ENCODE results near the gene PRKCG.

DNA sequence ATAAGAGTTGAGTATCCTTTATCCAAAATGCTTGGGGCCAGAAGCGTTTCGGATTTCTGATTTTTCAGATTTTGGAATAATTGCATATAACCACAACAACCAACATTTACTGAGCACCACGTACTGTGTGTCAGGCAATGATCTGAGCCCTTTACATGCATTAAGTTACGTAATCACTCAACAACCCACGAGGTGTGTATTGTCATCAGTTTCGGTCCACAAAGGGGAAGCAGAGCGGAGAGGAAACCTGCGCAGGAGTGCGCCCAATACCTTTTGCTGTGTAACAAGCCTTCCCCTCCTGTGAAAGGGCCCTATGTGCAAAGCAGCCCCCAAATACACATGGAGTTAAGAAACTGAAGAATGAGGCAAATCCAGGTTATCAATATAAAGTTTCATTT is 37.1 kb upstream of the PRKCG start:
- TF ChIP-seq POLR2A (IDR thresholded peaks at IDR 0.05; ENCODE audit: low read length) (no peak), GATA1 (IDR thresholded peaks at IDR 0.05; ENCODE audit: low read depth, low read length) (no peak)

Measured in erythroblast (primary cell).